GM12878 (cell line): ENCODE data around the gene MARK4. TPM values are rescaled to one million over a fixed set of nuclear protein-coding genes. Genes with fewer than 3 reads are reported as not detected.

ENCODE experiments used
- ATAC-seq: fragments of 200-7000 bp; cut with Tn5 transposase; 3 replicates; pipeline ENCODE4 v1.9.1; 2020; ENCODE audit warnings: mild to moderate bottlenecking, moderate library complexity
- BruUV-seq: library from RNA; stranded (reverse); fragments of 400-500 nt; replicated peaks from 2 replicates; lab custom pipeline; 2021; lab: Mats Ljungman, UMichigan
- CTCF ChIA-PET: fragments of 300-600 bp; sonication (Branson Sonifier 250); formaldehyde crosslinking; extraction: SDS; loops from one replicate; lab custom pipeline; 2021; ENCODE audit warnings: inconsistent platforms; lab: Yijun Ruan, JAX
- POLR2A ChIA-PET: fragments of 350-600 bp; formaldehyde crosslinking; extraction: SDS; loops from one replicate; lab custom pipeline; 2021; ENCODE audit warnings: inconsistent platforms; lab: Charles Lee
- RAD21 ChIA-PET: fragments of 300-600 bp; sonication (Branson Sonifier 250); formaldehyde crosslinking; loops from one replicate; lab custom pipeline; 2023; ENCODE audit warnings: antibody characterized with exemption; ENCODE audit not compliant: unreplicated experiment; lab: Charles Lee
- SMC1A ChIA-PET: fragments of 300-600 bp; sonication (Branson Sonifier 250); formaldehyde crosslinking; loops from one replicate; lab custom pipeline; 2023; ENCODE audit not compliant: unreplicated experiment, uncharacterized antibody; lab: Charles Lee
- DNase-seq: peaks from one replicate; pipeline ENCODE4 v3.0.0-alpha.2; 2011; ENCODE audit warnings: low read depth, low spot score
- FAIRE-seq: peaks from 3 replicates; lab custom pipeline; 2011; peaks lifted over from hg19 to GRCh38; lab: Jason Lieb, UNC
- H2AFZ ChIP-seq: 2 replicates; pipeline ENCODE4 v1.6.0; 2011; ENCODE audit warnings: low read depth, low read length, control low read depth; ENCODE audit not compliant: control insufficient read depth
- H3K27ac ChIP-seq: 2 replicates; pipeline ENCODE4 v1.5.1; 2011; ENCODE audit warnings: control low read depth; ENCODE audit not compliant: control insufficient read depth, insufficient read depth
- H3K27me3 ChIP-seq, 2 experiments: replicated peaks in 1 of 2; 2 replicates each; pipeline versions ENCODE4 v1.6.0 to v1.6.1; 2011; ENCODE audit warnings: low read length in 1 of 2; ENCODE audit not compliant: control insufficient read depth in 2 of 2, insufficient read depth in 2 of 2
- H3K36me3 ChIP-seq, 2 experiments: 2 replicates each; pipeline ENCODE4 v1.5.1; 2011; ENCODE audit warnings: low read length in 1 of 2; ENCODE audit not compliant: control insufficient read depth in 2 of 2, insufficient read depth in 2 of 2
- H3K4me1 ChIP-seq: 2 replicates; pipeline ENCODE4 v1.6.1; 2011; ENCODE audit warnings: mild to moderate bottlenecking, low read length, moderate library complexity, mixed read lengths; ENCODE audit not compliant: control insufficient read depth, insufficient read depth
- H3K4me2 ChIP-seq: 2 replicates; pipeline ENCODE4 v1.6.0; 2011; ENCODE audit warnings: control low read depth; ENCODE audit not compliant: control insufficient read depth, insufficient read depth
- H3K4me3 ChIP-seq: fragments of 200-600 bp; sonication (generic); 2 replicates; pipeline ENCODE4 v1.5.1; 2016
- H3K79me2 ChIP-seq: 2 replicates; pipeline ENCODE4 v1.6.0; 2011; ENCODE audit warnings: low read length; ENCODE audit not compliant: control insufficient read depth, insufficient read depth
- H3K9ac ChIP-seq: 2 replicates; pipeline ENCODE4 v1.8.0; 2011; ENCODE audit warnings: low read length, control low read depth, mixed read lengths; ENCODE audit not compliant: control insufficient read depth, insufficient read depth
- H3K9me3 ChIP-seq: replicated peaks from 3 replicates; pipeline ENCODE4 v1.5.1; 2011; ENCODE audit warnings: mild to moderate bottlenecking, low read length; ENCODE audit not compliant: control insufficient read depth, insufficient read depth
- H4K20me1 ChIP-seq: 2 replicates; pipeline ENCODE4 v1.6.0; 2011; ENCODE audit not compliant: control insufficient read depth, insufficient read depth
- ATF7 ChIP-seq: fragments of 450-650 bp; IDR thresholded peaks from 2 replicates; pipeline ENCODE4 v1.6.1; 2016; ENCODE audit warnings: low read depth, mild to moderate bottlenecking
- BHLHE40 ChIP-seq, 2 experiments: fragments of 450-650 bp in 1 of 2; IDR thresholded peaks; 2 replicates each; pipeline ENCODE4 v1.6.1; 2011 to 2017; ENCODE audit warnings: low read depth in 2 of 2, borderline replicate concordance in 1 of 2, improper control_type of control experiment in 1 of 2, low read length in 1 of 2, mild to moderate bottlenecking in 1 of 2
- IKZF2 ChIP-seq, 2 experiments: fragments of 450-650 bp; IDR thresholded peaks; 2 replicates each; pipeline ENCODE4 v1.6.1; 2017; ENCODE audit warnings: mild to moderate bottlenecking in 2 of 2, moderate library complexity in 2 of 2
- LARP7 ChIP-seq: fragments of 450-650 bp; IDR thresholded peaks from 2 replicates; pipeline ENCODE4 v1.6.1; 2017; ENCODE audit warnings: mild to moderate bottlenecking
- MEF2A ChIP-seq: IDR thresholded peaks from 2 replicates; pipeline ENCODE4 v1.6.1; 2011; ENCODE audit warnings: low read depth, mild to moderate bottlenecking, low read length, moderate library complexity; ENCODE audit not compliant: insufficient read depth
- NFXL1 ChIP-seq: fragments of 450-650 bp; IDR thresholded peaks from 2 replicates; pipeline ENCODE4 v1.6.1; 2017; ENCODE audit warnings: antibody characterized with exemption, mild to moderate bottlenecking, borderline replicate concordance
- NFYA ChIP-seq: IDR thresholded peaks from 2 replicates; pipeline ENCODE4 v1.6.1; 2011; ENCODE audit warnings: low read depth, mild to moderate bottlenecking, low read length, improper control_type of control experiment, borderline replicate concordance
- RB1 ChIP-seq: fragments of 450-650 bp; formaldehyde crosslinking; IDR thresholded peaks from 2 replicates; pipeline ENCODE4 v1.6.1; 2017; ENCODE audit warnings: mild to moderate bottlenecking, borderline replicate concordance
- RCOR1 ChIP-seq: conservative IDR thresholded peaks from 2 replicates; pipeline ENCODE4 v1.6.1; 2012; ENCODE audit warnings: low read depth, low read length, improper control_type of control experiment
- RFX5 ChIP-seq: IDR thresholded peaks from 2 replicates; pipeline ENCODE4 v1.6.1; 2011; ENCODE audit warnings: low read depth, low read length, improper control_type of control experiment
- YBX1 ChIP-seq: fragments of 450-650 bp; IDR thresholded peaks from 2 replicates; pipeline ENCODE4 v1.6.1; 2016; ENCODE audit warnings: antibody characterized with exemption
- WGBS: methylation state at CpG from one replicate; pipeline ENCODE4 v1.1.6; 2016; ENCODE audit warnings: low lambda C conversion rate; ENCODE audit not compliant: insufficient replicate concordance, insufficient coverage; ENCODE audit errors: missing lambda C conversion rate; 5-methylcytosine and 5-hydroxymethylcytosine counted together
- in situ Hi-C: fragments of 300-500 bp; cut with MboI; formaldehyde crosslinking; loops from 9 replicates; pipeline ENCODE4 v1.14.3; 2018; ENCODE audit warnings: mixed read lengths
- intact Hi-C: fragments of 100-400 bp; cut with micrococcal nuclease; formaldehyde crosslinking; loops from one replicate; pipeline ENCODE4 v1.14.2; 2022; ENCODE audit not compliant: unreplicated experiment
- polyA plus RNA-seq, 11 experiments: library from polyadenylated mRNA; depleted of rRNA in 4 of 11; unstranded in 6 of 11; stranded (reverse) in 5 of 11; fragments of >200 nt; fragmentation: Nextera tagmentation in 4 of 11; fragmentation: Illumina TruSeq in 1 of 11; extraction: Ambion mirVana in 4 of 11; extraction: Trizol in 1 of 11; gene quantifications; 1 replicate in 1 of 11; 2 replicates in 10 of 11; pipeline versions ENCODE4 v1.2.1 to v1.2.3, GENCODE V29; 2011 to 2016; ENCODE audit warnings: inconsistent platforms in 2 of 11, missing spikeins in 2 of 11, low read depth in 1 of 11
- total RNA-seq, 4 experiments: library from RNA; depleted of rRNA in 3 of 4; stranded (reverse); fragments of >200 nt in 3 of 4; fragmentation: Illumina TruSeq in 1 of 4; extraction: Trizol in 1 of 4; gene quantifications; 2 replicates each; pipeline versions ENCODE4 v1.2.1 to v1.2.3, GENCODE V29; 2013 to 2021
- TF ChIP-seq, protein P1 (sequence below): IDR thresholded peaks from 2 replicates; pipeline ENCODE4 v1.6.1; 2012; ENCODE audit warnings: low read depth, low read length, improper control_type of control experiment

Gene MARK4
- total and polyA plus RNA-seq, 10 of the 15 experiments (the other 5 are each of a cell fraction or from before 2014, with no cell fraction given), result 0.66 to 24.3 (median 5.1) TPM

DNA sequence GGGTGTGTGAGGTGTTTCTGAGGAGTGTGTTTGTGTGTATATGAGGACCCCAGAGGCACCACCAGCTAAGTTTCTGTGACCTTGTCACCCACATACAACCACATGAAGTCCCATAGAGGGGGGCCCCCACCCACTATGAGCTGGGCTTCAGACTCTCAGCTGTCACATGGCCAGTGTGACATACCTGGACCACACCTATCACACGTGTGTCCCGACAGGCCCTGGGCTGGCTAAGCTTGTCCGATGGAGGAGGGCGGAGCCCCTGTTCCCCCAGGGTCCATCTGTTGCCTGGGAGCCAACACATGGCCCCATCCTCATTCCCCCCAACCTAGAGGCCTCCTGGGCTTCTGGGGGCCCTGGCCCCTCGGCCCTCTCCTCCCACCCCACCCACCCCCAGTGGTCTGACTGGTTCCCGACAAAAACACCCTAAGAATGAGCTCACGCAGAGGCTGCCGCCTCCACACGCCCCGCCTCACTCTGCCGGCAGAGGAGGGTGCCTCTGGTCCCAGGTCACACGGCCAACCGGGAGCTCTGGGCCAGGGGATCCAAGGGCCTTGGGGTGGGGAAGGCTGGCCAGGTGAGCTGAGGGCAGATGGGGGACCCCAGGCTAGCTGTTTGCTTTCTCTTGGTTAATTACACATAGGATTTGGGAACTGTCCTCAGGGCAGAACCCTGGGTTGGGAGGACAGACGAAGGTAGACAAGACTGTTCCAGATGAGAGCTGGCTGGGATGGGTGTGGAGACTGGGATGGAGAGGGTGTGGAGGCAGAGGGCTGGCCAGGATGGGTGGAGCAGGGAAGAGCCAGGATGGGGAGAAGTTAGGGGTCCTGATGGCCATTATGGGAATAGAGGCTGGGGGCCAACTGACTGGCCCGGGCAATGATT is 93.8 kb downstream of the MARK4 start:
- ATAC-seq (no peak), DNase-seq (no peak), FAIRE-seq (no peak)
- ChIA-PET SMC1A (no interaction called here), CTCF (interaction anchor here (0.5 kb wide), 1 partner anchor 613 kb away, joined by 3 read pairs; no protein-coding TSS in a partner anchor), RAD21 (interaction anchor here (0.7 kb wide), 1 partner anchor 214 kb away, joined by 3 read pairs; no protein-coding TSS in a partner anchor), POLR2A (no interaction called here)
- H2AFZ ChIP-seq, result no peak overlapping the region
- BruUV-seq, result no TSS peak
- no peak overlapping the region for H3K27ac ChIP-seq
- no peak overlapping the region for H3K4me3 ChIP-seq
- no peak overlapping the region for H3K9ac ChIP-seq
- H3K36me3 ChIP-seq, result no peaks in the 10 kb centered on the region
- no peaks in the 10 kb centered on the region for H3K9me3 ChIP-seq
- H3K4me1 ChIP-seq, result 0 out of 2 replicates have a peak, but pooled peaks cover 3% of the 10 kb centered on the region
- 59% methylated on average over 7 of the region's 15 CpGs for WGBS
- no peaks in the 10 kb centered on the region for H4K20me1 ChIP-seq
- in situ Hi-C loops, result no loop called here
- intact Hi-C loops, result no loop called here
- TF ChIP-seq NFXL1 (no peak), MEF2A (no peak), ATF7 (no peak), NFYA (no peak), IKZF2 (IDR thresholded peaks at IDR 0.05) (no peak), RB1 (no peak), YBX1 (no peak), LARP7 (no peak), RCOR1 (no peak), BHLHE40 (IDR thresholded peaks at IDR 0.05; ENCODE audit: borderline replicate concordance in 1 of 2, low read depth in 2 of 2, low read length in 1 of 2) (no peak), RFX5 (no peak)
- TF ChIP-seq, protein P1, sequence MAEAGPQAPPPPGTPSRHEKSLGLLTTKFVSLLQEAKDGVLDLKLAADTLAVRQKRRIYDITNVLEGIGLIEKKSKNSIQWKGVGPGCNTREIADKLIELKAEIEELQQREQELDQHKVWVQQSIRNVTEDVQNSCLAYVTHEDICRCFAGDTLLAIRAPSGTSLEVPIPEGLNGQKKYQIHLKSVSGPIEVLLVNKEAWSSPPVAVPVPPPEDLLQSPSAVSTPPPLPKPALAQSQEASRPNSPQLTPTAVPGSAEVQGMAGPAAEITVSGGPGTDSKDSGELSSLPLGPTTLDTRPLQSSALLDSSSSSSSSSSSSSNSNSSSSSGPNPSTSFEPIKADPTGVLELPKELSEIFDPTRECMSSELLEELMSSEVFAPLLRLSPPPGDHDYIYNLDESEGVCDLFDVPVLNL, result no peak
- H3K79me2 ChIP-seq, result no peaks in the 10 kb centered on the region
- 0 out of 4 replicates have a peak, but pooled peaks cover 0 to 1% of the 10 kb centered on the region in 2 experiments for H3K27me3 ChIP-seq
- no peak overlapping the region for H3K4me2 ChIP-seq
